Adrenal gland (tissue), 5 donors: ENCODE results near the gene WDR26.

Experiments
- POLR2A ChIP-seq, 2 donors: fragments of 450-650 bp; IDR thresholded peaks; one replicate each; pipeline ENCODE4 v1.6.1; 2017; ENCODE audit warnings: antibody characterized with exemption in 2 of 2, mild to moderate bottlenecking in 2 of 2, moderate library complexity in 1 of 2
- TF ChIP-seq, protein P1 (sequence below), 6 experiments: fragments of 450-650 bp in 4 of 6; fragments of 200-600 bp in 2 of 6; sonication (generic) in 1 of 6; IDR thresholded peaks; 1 replicate in 5 of 6; 2 replicates in 1 of 6; pipeline versions ENCODE4 v1.5.1 to v1.8.0; 2016 to 2021; ENCODE audit warnings: antibody characterized with exemption in 6 of 6, mild to moderate bottlenecking in 2 of 6, moderate library complexity in 1 of 6
- donor health status: DM: no; HTN: no; CAD: no.

DNA sequence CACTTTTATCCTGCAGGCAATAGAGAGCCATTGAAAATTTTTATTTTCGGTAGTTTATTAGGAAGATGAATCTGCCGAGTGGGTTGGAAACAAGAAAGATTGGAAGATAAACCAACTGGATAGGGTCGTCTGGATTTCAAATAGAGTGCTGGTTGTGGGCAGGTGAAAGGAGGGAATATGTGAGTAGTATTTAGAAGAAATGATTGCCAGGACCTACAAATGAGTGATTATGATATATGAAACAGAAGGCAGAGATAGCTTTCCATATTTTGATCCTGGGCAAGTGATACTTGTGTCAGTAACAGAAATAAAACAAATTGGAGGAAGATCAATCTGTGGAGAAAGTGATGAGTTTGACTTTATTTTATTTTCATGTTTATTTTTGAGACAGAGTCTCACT, 75.4 kb downstream of the WDR26 start:
- no peak for TF ChIP-seq POLR2A (IDR thresholded peaks at IDR 0.05)
- TF ChIP-seq, protein P1, sequence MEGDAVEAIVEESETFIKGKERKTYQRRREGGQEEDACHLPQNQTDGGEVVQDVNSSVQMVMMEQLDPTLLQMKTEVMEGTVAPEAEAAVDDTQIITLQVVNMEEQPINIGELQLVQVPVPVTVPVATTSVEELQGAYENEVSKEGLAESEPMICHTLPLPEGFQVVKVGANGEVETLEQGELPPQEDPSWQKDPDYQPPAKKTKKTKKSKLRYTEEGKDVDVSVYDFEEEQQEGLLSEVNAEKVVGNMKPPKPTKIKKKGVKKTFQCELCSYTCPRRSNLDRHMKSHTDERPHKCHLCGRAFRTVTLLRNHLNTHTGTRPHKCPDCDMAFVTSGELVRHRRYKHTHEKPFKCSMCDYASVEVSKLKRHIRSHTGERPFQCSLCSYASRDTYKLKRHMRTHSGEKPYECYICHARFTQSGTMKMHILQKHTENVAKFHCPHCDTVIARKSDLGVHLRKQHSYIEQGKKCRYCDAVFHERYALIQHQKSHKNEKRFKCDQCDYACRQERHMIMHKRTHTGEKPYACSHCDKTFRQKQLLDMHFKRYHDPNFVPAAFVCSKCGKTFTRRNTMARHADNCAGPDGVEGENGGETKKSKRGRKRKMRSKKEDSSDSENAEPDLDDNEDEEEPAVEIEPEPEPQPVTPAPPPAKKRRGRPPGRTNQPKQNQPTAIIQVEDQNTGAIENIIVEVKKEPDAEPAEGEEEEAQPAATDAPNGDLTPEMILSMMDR (IDR thresholded peaks at IDR 0.05) = no peak
